ENCODE results near the gene FOXO1.

DNA sequence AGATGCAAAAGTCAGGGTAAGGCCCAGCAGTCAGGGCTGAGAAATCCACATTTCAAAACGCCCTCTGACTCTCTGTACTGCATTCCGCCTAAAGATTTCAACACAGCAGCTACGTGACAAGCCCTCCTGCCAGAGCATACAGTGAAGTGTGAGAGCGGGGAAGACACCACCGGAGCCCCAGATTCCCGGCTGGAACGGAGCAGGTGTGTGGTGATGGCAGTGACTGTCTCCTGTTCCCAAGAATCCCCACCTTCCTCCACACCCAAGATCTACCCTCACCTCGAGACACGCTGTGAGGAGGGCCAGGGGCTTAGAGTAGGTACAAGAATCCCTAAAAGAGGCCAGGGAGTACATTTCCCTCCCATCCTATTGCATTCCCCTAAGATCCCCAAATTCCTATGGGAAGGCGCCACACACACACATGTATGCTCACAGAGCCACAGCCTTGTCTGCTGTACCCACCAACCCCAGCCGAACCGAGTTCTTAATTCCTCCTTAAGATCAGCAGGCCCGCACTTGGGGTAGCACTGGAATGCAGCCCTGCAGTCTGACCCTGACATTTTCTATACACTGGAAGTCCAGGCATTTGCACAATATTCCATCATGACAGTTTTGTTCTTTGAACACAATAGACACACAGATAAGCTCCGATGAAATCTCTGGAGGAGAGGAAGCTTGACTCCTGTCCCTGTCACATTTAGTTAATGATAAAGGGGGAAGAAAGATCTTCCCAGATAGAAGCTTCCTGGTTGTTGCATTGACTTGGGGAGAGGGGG is 102.9 kb downstream of the FOXO1 start:
- TF ChIP-seq, protein P1, sequence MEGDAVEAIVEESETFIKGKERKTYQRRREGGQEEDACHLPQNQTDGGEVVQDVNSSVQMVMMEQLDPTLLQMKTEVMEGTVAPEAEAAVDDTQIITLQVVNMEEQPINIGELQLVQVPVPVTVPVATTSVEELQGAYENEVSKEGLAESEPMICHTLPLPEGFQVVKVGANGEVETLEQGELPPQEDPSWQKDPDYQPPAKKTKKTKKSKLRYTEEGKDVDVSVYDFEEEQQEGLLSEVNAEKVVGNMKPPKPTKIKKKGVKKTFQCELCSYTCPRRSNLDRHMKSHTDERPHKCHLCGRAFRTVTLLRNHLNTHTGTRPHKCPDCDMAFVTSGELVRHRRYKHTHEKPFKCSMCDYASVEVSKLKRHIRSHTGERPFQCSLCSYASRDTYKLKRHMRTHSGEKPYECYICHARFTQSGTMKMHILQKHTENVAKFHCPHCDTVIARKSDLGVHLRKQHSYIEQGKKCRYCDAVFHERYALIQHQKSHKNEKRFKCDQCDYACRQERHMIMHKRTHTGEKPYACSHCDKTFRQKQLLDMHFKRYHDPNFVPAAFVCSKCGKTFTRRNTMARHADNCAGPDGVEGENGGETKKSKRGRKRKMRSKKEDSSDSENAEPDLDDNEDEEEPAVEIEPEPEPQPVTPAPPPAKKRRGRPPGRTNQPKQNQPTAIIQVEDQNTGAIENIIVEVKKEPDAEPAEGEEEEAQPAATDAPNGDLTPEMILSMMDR (IDR thresholded peaks at IDR 0.05; ENCODE audit: borderline replicate concordance, extremely low read depth, low read length, poor library complexity, severe bottlenecking), result no peak
- TF ChIP-seq EZH2 (IDR thresholded peaks at IDR 0.05; ENCODE audit: borderline replicate concordance, low read depth, low read length, severe bottlenecking), result no peak

All from DND-41 (cell line).